ENCODE results near the gene TMEM117.

DNA sequence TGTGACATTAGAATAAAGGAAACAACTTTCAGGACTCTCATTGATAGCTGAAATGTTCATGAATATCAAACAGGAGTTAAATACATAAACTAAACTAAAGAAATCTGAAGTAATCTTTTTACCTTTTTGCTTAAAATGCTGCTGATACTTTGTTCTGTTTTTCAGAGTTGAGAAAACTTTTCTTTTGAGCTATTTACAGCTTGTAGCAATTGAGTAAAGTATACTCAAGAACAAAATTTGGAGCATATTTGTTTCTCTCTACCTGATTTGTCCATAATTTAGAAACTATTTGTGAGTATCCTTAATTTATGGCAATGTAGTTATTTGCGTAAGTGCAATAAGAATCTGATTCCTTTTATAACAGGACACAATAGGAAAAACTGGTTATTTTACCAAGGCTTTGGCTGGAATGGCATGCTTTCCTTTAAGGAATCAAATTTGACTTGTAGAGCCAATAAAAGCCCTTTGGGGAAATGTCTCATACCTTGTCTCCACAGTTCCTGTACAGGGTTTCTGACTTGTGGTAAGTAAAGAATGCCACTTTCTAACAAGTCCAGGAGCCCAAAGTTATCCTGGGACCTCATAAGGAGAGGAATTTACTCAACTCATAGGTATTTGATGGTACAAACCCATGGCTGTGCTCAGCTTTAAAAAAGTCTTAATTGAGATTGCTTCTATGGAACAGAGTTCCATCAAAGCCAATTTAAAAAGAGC lies 195.7 kb downstream of the TMEM117 start:
- TF ChIP-seq, protein P1, sequence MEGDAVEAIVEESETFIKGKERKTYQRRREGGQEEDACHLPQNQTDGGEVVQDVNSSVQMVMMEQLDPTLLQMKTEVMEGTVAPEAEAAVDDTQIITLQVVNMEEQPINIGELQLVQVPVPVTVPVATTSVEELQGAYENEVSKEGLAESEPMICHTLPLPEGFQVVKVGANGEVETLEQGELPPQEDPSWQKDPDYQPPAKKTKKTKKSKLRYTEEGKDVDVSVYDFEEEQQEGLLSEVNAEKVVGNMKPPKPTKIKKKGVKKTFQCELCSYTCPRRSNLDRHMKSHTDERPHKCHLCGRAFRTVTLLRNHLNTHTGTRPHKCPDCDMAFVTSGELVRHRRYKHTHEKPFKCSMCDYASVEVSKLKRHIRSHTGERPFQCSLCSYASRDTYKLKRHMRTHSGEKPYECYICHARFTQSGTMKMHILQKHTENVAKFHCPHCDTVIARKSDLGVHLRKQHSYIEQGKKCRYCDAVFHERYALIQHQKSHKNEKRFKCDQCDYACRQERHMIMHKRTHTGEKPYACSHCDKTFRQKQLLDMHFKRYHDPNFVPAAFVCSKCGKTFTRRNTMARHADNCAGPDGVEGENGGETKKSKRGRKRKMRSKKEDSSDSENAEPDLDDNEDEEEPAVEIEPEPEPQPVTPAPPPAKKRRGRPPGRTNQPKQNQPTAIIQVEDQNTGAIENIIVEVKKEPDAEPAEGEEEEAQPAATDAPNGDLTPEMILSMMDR (IDR thresholded peaks at IDR 0.05; ENCODE audit: low read depth, low read length) = no peak
- TF ChIP-seq MYC (IDR thresholded peaks at IDR 0.05; ENCODE audit: low read depth, low read length) = no peak

Measured in NB4 (cell line).